ENCODE measurements around the gene MB21D2.

DNA sequence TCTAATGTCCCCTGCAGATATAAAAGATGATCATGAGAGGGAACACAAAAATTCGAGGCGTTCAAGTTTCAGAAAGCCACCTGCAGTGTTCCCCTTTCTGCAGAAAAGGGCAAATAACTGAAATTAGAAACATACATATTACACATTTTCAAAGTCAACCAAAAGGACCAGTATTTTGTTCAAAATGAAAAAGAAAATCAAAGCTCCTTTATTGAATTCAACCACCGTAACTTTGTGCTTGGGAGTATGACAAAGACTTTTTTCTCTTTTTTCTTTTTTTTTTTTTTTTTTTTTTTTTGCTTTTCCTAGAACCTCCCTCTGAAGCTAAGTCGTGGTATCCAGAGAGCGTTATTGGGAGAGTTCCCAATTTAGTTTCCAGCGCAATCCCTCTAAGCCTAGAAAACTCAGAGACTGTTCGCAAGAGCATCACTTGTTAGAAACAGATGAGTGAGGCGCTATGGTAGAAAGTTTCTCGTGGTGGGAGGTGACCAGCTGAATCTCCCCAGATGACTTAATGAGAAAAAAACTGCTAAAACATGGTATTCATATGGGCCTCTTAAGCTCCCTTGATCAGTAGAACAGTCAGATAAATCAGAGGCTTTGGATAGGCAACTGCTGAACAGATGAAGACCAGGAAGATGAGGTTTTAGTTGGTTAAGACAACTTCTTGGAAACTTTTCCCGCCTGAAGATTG, 77.4 kb downstream of the MB21D2 start:
- no peak for TF ChIP-seq POLR2A (IDR thresholded peaks at IDR 0.05)
- TF ChIP-seq CTCF (IDR thresholded peaks at IDR 0.05 in 4 of 5, conservative IDR thresholded peaks at IDR 0.05 in 1 of 5) = no peak

Data from gastrocnemius medialis (tissue), 4 donors.